Nephron (organoid): ENCODE data around the gene OR1F1.

ENCODE experiments used
- H3K27ac Mint-ChIP-seq, 3 experiments: 2 replicates each; pipeline ENCODE4 v1.8.0; 2020; ENCODE audit warnings: mixed read lengths in 3 of 3, mild to moderate bottlenecking in 2 of 3, moderate library complexity in 1 of 3
- H3K27me3 Mint-ChIP-seq: 2 replicates; pipeline ENCODE4 v1.8.0; 2021; ENCODE audit warnings: low read depth, mild to moderate bottlenecking, moderate library complexity, mixed read lengths
- H3K36me3 Mint-ChIP-seq: 2 replicates; pipeline ENCODE4 v1.8.0; 2020; ENCODE audit warnings: low read depth, mixed read lengths
- H3K4me1 Mint-ChIP-seq: 2 replicates; pipeline ENCODE4 v1.8.0; 2020; ENCODE audit warnings: mixed read lengths
- H3K4me3 Mint-ChIP-seq, 3 experiments: 2 replicates each; pipeline ENCODE4 v1.8.0; 2020; ENCODE audit warnings: mild to moderate bottlenecking in 3 of 3, mixed read lengths in 3 of 3, moderate library complexity in 2 of 3
- H3K9me3 Mint-ChIP-seq: 2 replicates; pipeline ENCODE4 v1.8.0; 2020; ENCODE audit warnings: mixed read lengths
- CTCF ChIP-seq, 3 experiments: fragments of 200-600 bp; sonication (generic); IDR thresholded peaks; one replicate each; pipeline ENCODE4 v1.5.0; 2021; ENCODE audit warnings: antibody characterized with exemption in 3 of 3; ENCODE audit not compliant: unreplicated experiment in 3 of 3

OR1F1 gene

GRCh38 chr16:3186946-3187690, 886 bp upstream of the OR1F1 start:
- Mint-ChIP-seq H3K4me3 (peak overlapping the region; percentile 88 to 89 (median 89)), H3K27me3 (peaks cover 97% of the 10 kb centered on the region), H3K36me3 (peaks cover 5% of the 10 kb centered on the region), H3K9me3 (peaks cover 6% of the 10 kb centered on the region), H3K4me1 (peaks cover 31% of the 10 kb centered on the region), H3K27ac (no peak overlapping the region)
- TF ChIP-seq CTCF (IDR thresholded peaks at IDR 0.05; ENCODE audit: unreplicated experiment in 3 of 3), result no peak

GRCh38 chr16:3188675-3188924, 596 bp downstream of the OR1F1 start:
- peaks cover 5% of the 10 kb centered on the region for H3K36me3 Mint-ChIP-seq
- H3K9me3 Mint-ChIP-seq, result peaks cover 6% of the 10 kb centered on the region
- H3K4me1 Mint-ChIP-seq, result peaks cover 24% of the 10 kb centered on the region
- peaks cover 96% of the 10 kb centered on the region for H3K27me3 Mint-ChIP-seq
- H3K27ac Mint-ChIP-seq, result no peak overlapping the region
- H3K4me3 Mint-ChIP-seq, result peak overlapping the region; percentile 88 to 89 (median 89)
- TF ChIP-seq CTCF (IDR thresholded peaks at IDR 0.05; ENCODE audit: unreplicated experiment in 3 of 3), result no peak

GRCh38 chr16:3188925-3189825, 1.2 kb downstream of the OR1F1 start:
- Mint-ChIP-seq H3K27ac (no peak overlapping the region), H3K9me3 (peaks cover 5% of the 10 kb centered on the region), H3K27me3 (peaks cover 96% of the 10 kb centered on the region), H3K36me3 (peaks cover 5% of the 10 kb centered on the region), H3K4me1 (peaks cover 18% of the 10 kb centered on the region), H3K4me3 (peak overlapping the region; percentile 88 to 89 (median 89))
- TF ChIP-seq CTCF (IDR thresholded peaks at IDR 0.05; ENCODE audit: unreplicated experiment in 3 of 3), result no peak

GRCh38 chr16:3189869-3190268, 1.9 kb downstream of the OR1F1 start:
- peaks cover 5% of the 10 kb centered on the region for H3K36me3 Mint-ChIP-seq
- H3K27ac Mint-ChIP-seq, result no peak overlapping the region
- no peak for TF ChIP-seq CTCF (IDR thresholded peaks at IDR 0.05; ENCODE audit: unreplicated experiment in 3 of 3)
- peaks cover 6% of the 10 kb centered on the region for H3K9me3 Mint-ChIP-seq
- peak overlapping the region; percentile 88 to 89 (median 89) for H3K4me3 Mint-ChIP-seq
- H3K27me3 Mint-ChIP-seq, result peaks cover 96% of the 10 kb centered on the region
- H3K4me1 Mint-ChIP-seq, result peaks cover 16% of the 10 kb centered on the region

- Mint-ChIP-seq H3K36me3 (peaks cover 5% of the 10 kb centered on the region), H3K9me3 (peaks cover 6% of the 10 kb centered on the region), H3K27me3 (peaks cover 98% of the 10 kb centered on the region), H3K27ac (no peak overlapping the region), H3K4me3 (peak overlapping the region; percentile 31 to 64 (median 60)), H3K4me1 (peaks cover 16% of the 10 kb centered on the region)
- no peak for TF ChIP-seq CTCF (IDR thresholded peaks at IDR 0.05; ENCODE audit: unreplicated experiment in 3 of 3)
Observed at GRCh38 chr16:3190949-3191353, 2.9 kb downstream of the OR1F1 start.
